ENCODE data around the gene LAMP2.

GRCh38 chrX:120452131-120452530 is 17.0 kb downstream of the LAMP2 start:
- TF ChIP-seq ZFP1 (CRISPR knock-in tag; IDR thresholded peaks at IDR 0.05), result no peak
- TF ChIP-seq RFX5 (IDR thresholded peaks at IDR 0.05; ENCODE audit: low read depth, low read length), result no peak

Measured in K562 (cell line).